ENCODE data around the gene IFI35.

IFI35 gene

GRCh38 chr17:42964161-42964932 is 42.2 kb upstream of the IFI35 start, which contains the start of gene AARSD1 (continued):
- TF ChIP-seq ZNF521 (tag by site-specific recombination; IDR thresholded peaks at IDR 0.05) (no peak), ZNF138 (tag by site-specific recombination; IDR thresholded peaks at IDR 0.05; ENCODE audit: borderline replicate concordance) (no peak), ZBTB8A (tag by site-specific recombination; IDR thresholded peaks at IDR 0.05) (peak; percentile 38; the same call in 1 of the 2 replicates), IKZF3 (tag by site-specific recombination; IDR thresholded peaks at IDR 0.05) (peak; percentile 82), ZNF629 (tag by site-specific recombination; IDR thresholded peaks at IDR 0.05) (peak; percentile 97), PRDM6 (tag by site-specific recombination; IDR thresholded peaks at IDR 0.05) (no peak; the same call in 1 of the 2 replicates), ZIC2 (tag by site-specific recombination; IDR thresholded peaks at IDR 0.05) (peak; percentile 68; the same call in 1 of the 2 replicates), ZNF548 (tag by site-specific recombination; IDR thresholded peaks at IDR 0.05) (no peak), ZNF791 (tag by site-specific recombination; IDR thresholded peaks at IDR 0.05) (no peak), ZNF184 (tag by site-specific recombination; IDR thresholded peaks at IDR 0.05) (no peak), ZNF341 (tag by site-specific recombination; IDR thresholded peaks at IDR 0.05; ENCODE audit: low read depth) (peak; percentile 96), ZNF223 (tag by site-specific recombination; IDR thresholded peaks at IDR 0.05) (no peak), ZNF248 (tag by site-specific recombination; IDR thresholded peaks at IDR 0.05) (no peak), ZNF24 (tag by site-specific recombination; IDR thresholded peaks at IDR 0.05) (peak; percentile 67; the same call in 1 of the 2 replicates), ZNF2 (tag by site-specific recombination; IDR thresholded peaks at IDR 0.05) (peak; percentile 60; the same call in 1 of the 2 replicates), ZNF843 (tag by site-specific recombination; IDR thresholded peaks at IDR 0.05) (peak; percentile 54; the same call in 1 of the 2 replicates), ZNF777 (tag by site-specific recombination; IDR thresholded peaks at IDR 0.05; ENCODE audit: borderline replicate concordance) (no peak), ZBTB20 (tag by site-specific recombination; IDR thresholded peaks at IDR 0.05) (peak; percentile 90), ZNF585B (tag by site-specific recombination; IDR thresholded peaks at IDR 0.05) (no peak), ZBTB17 (tag by site-specific recombination; IDR thresholded peaks at IDR 0.05) (peak; percentile 67), WT1 (tag by site-specific recombination; IDR thresholded peaks at IDR 0.05) (0 out of 2 replicates have a peak, but pooled peaks have one; percentile 27), ZBTB48 (tag by site-specific recombination; IDR thresholded peaks at IDR 0.05) (peak; percentile 88; the same call in 1 of the 2 replicates), ZNF658 (tag by site-specific recombination; IDR thresholded peaks at IDR 0.05) (no peak), ZFP37 (tag by site-specific recombination; IDR thresholded peaks at IDR 0.05) (peak; percentile 78), ZNF23 (tag by site-specific recombination; IDR thresholded peaks at IDR 0.05; ENCODE audit: borderline replicate concordance) (no peak), ZNF112 (tag by site-specific recombination; IDR thresholded peaks at IDR 0.05) (no peak)
- TF ChIP-seq, protein P1, sequence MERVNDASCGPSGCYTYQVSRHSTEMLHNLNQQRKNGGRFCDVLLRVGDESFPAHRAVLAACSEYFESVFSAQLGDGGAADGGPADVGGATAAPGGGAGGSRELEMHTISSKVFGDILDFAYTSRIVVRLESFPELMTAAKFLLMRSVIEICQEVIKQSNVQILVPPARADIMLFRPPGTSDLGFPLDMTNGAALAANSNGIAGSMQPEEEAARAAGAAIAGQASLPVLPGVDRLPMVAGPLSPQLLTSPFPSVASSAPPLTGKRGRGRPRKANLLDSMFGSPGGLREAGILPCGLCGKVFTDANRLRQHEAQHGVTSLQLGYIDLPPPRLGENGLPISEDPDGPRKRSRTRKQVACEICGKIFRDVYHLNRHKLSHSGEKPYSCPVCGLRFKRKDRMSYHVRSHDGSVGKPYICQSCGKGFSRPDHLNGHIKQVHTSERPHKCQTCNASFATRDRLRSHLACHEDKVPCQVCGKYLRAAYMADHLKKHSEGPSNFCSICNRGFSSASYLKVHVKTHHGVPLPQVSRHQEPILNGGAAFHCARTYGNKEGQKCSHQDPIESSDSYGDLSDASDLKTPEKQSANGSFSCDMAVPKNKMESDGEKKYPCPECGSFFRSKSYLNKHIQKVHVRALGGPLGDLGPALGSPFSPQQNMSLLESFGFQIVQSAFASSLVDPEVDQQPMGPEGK (tag by site-specific recombination; IDR thresholded peaks at IDR 0.05), result peak; percentile 62
- TF ChIP-seq, protein P2, sequence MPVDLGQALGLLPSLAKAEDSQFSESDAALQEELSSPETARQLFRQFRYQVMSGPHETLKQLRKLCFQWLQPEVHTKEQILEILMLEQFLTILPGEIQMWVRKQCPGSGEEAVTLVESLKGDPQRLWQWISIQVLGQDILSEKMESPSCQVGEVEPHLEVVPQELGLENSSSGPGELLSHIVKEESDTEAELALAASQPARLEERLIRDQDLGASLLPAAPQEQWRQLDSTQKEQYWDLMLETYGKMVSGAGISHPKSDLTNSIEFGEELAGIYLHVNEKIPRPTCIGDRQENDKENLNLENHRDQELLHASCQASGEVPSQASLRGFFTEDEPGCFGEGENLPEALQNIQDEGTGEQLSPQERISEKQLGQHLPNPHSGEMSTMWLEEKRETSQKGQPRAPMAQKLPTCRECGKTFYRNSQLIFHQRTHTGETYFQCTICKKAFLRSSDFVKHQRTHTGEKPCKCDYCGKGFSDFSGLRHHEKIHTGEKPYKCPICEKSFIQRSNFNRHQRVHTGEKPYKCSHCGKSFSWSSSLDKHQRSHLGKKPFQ (tag by site-specific recombination; IDR thresholded peaks at IDR 0.05), result no peak
- TF ChIP-seq, protein P3, sequence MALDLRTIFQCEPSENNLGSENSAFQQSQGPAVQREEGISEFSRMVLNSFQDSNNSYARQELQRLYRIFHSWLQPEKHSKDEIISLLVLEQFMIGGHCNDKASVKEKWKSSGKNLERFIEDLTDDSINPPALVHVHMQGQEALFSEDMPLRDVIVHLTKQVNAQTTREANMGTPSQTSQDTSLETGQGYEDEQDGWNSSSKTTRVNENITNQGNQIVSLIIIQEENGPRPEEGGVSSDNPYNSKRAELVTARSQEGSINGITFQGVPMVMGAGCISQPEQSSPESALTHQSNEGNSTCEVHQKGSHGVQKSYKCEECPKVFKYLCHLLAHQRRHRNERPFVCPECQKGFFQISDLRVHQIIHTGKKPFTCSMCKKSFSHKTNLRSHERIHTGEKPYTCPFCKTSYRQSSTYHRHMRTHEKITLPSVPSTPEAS (tag by site-specific recombination; IDR thresholded peaks at IDR 0.05), result no peak
- TF ChIP-seq, protein P4, sequence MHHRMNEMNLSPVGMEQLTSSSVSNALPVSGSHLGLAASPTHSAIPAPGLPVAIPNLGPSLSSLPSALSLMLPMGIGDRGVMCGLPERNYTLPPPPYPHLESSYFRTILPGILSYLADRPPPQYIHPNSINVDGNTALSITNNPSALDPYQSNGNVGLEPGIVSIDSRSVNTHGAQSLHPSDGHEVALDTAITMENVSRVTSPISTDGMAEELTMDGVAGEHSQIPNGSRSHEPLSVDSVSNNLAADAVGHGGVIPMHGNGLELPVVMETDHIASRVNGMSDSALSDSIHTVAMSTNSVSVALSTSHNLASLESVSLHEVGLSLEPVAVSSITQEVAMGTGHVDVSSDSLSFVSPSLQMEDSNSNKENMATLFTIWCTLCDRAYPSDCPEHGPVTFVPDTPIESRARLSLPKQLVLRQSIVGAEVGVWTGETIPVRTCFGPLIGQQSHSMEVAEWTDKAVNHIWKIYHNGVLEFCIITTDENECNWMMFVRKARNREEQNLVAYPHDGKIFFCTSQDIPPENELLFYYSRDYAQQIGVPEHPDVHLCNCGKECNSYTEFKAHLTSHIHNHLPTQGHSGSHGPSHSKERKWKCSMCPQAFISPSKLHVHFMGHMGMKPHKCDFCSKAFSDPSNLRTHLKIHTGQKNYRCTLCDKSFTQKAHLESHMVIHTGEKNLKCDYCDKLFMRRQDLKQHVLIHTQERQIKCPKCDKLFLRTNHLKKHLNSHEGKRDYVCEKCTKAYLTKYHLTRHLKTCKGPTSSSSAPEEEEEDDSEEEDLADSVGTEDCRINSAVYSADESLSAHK (tag by site-specific recombination; IDR thresholded peaks at IDR 0.05), result peak; percentile 69; the same call in 1 of the 2 replicates
- TF ChIP-seq, protein P5, sequence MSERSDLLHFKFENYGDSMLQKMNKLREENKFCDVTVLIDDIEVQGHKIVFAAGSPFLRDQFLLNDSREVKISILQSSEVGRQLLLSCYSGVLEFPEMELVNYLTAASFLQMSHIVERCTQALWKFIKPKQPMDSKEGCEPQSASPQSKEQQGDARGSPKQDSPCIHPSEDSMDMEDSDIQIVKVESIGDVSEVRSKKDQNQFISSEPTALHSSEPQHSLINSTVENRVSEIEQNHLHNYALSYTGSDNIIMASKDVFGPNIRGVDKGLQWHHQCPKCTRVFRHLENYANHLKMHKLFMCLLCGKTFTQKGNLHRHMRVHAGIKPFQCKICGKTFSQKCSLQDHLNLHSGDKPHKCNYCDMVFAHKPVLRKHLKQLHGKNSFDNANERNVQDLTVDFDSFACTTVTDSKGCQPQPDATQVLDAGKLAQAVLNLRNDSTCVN (tag by site-specific recombination; optimal IDR thresholded peaks at IDR 0.05), result peak; percentile 57

Data from HEK293 (cell line).